HL-60 (cell line): ENCODE results near the gene USP11.

Source experiments
- DNase-seq, 2 experiments: peaks; one replicate each; pipeline ENCODE4 v3.0.0-alpha.2; 2010 to 2020; ENCODE audit warnings: low read depth in 1 of 2, low spot score in 1 of 2
- H3K27ac ChIP-seq: fragments of 250-450 bp; sonication (Bioruptor Pico); replicated peaks from 2 replicates; pipeline ENCODE4 v1.5.1; 2020; ENCODE audit warnings: mild to moderate bottlenecking, moderate library complexity
- H3K27me3 ChIP-seq: fragments of 250-450 bp; sonication (Bioruptor Pico); 2 replicates; pipeline ENCODE4 v1.5.1; 2021; ENCODE audit warnings: mild to moderate bottlenecking, moderate library complexity; ENCODE audit not compliant: insufficient read depth, poor library complexity, severe bottlenecking
- H3K4me3 ChIP-seq: replicated peaks from 2 replicates; pipeline ENCODE4 v1.5.1; 2011; ENCODE audit warnings: mild to moderate bottlenecking, control low read depth, low read length; ENCODE audit not compliant: insufficient read depth
- GABPA ChIP-seq: IDR thresholded peaks from 2 replicates; pipeline ENCODE4 v1.6.1; 2012; ENCODE audit warnings: low read depth
- POLR2AphosphoS5 ChIP-seq: IDR thresholded peaks from 2 replicates; pipeline ENCODE4 v1.6.1; 2012; ENCODE audit warnings: low read depth
- SPI1 ChIP-seq: IDR thresholded peaks from 2 replicates; pipeline ENCODE4 v1.6.1; 2012; ENCODE audit warnings: low read depth, mild to moderate bottlenecking, borderline replicate concordance
- TF ChIP-seq, protein P1 (sequence below): IDR thresholded peaks from one replicate; pipeline ENCODE4 v1.5.1; 2011; ENCODE audit warnings: low read length, control low read depth, inconsistent platforms; ENCODE audit not compliant: insufficient read depth
- TF ChIP-seq, protein P2 (sequence below): IDR thresholded peaks from 2 replicates; pipeline ENCODE4 v1.6.1; 2012; ENCODE audit warnings: low read depth; ENCODE audit not compliant: insufficient replicate concordance

Gene USP11

DNA sequence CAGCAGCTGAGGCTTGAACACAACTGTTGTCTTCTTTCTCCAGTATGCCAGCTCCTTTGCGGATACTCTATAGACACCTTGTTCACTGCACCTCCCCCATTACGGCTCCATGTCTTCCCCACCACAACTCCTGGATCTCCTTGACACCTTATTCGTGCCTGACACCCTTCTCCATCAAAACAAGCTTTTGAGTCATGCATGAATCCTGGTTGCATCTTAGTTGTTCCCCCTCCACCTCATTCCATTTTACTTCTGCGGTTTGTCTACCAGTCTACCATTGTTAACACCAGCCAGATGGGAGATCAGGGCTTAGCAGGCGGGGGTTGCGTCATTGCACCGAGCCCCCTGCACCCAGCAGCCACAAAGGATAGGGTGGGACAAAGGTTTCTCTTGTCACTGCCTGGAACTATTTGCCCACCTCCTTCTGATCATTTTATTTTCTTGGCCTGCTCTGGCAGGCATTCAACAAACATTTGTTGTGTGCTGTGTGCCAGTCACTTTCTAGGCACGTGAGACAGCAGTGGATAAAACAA, 16.4 kb upstream of the USP11 start:
- Histone ChIP-seq H3K27me3 (no peaks in the 10 kb centered on the region), H3K4me3 (no peak overlapping the region), H3K27ac (no peak overlapping the region)
- no peak for DNase-seq
- TF ChIP-seq, protein P1, sequence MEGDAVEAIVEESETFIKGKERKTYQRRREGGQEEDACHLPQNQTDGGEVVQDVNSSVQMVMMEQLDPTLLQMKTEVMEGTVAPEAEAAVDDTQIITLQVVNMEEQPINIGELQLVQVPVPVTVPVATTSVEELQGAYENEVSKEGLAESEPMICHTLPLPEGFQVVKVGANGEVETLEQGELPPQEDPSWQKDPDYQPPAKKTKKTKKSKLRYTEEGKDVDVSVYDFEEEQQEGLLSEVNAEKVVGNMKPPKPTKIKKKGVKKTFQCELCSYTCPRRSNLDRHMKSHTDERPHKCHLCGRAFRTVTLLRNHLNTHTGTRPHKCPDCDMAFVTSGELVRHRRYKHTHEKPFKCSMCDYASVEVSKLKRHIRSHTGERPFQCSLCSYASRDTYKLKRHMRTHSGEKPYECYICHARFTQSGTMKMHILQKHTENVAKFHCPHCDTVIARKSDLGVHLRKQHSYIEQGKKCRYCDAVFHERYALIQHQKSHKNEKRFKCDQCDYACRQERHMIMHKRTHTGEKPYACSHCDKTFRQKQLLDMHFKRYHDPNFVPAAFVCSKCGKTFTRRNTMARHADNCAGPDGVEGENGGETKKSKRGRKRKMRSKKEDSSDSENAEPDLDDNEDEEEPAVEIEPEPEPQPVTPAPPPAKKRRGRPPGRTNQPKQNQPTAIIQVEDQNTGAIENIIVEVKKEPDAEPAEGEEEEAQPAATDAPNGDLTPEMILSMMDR = no peak
- TF ChIP-seq POLR2AphosphoS5 (no peak; the same call in 1 of the 2 replicates), SPI1 (no peak), GABPA (no peak)
- TF ChIP-seq, protein P2, sequence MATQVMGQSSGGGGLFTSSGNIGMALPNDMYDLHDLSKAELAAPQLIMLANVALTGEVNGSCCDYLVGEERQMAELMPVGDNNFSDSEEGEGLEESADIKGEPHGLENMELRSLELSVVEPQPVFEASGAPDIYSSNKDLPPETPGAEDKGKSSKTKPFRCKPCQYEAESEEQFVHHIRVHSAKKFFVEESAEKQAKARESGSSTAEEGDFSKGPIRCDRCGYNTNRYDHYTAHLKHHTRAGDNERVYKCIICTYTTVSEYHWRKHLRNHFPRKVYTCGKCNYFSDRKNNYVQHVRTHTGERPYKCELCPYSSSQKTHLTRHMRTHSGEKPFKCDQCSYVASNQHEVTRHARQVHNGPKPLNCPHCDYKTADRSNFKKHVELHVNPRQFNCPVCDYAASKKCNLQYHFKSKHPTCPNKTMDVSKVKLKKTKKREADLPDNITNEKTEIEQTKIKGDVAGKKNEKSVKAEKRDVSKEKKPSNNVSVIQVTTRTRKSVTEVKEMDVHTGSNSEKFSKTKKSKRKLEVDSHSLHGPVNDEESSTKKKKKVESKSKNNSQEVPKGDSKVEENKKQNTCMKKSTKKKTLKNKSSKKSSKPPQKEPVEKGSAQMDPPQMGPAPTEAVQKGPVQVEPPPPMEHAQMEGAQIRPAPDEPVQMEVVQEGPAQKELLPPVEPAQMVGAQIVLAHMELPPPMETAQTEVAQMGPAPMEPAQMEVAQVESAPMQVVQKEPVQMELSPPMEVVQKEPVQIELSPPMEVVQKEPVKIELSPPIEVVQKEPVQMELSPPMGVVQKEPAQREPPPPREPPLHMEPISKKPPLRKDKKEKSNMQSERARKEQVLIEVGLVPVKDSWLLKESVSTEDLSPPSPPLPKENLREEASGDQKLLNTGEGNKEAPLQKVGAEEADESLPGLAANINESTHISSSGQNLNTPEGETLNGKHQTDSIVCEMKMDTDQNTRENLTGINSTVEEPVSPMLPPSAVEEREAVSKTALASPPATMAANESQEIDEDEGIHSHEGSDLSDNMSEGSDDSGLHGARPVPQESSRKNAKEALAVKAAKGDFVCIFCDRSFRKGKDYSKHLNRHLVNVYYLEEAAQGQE = no peak

DNA sequence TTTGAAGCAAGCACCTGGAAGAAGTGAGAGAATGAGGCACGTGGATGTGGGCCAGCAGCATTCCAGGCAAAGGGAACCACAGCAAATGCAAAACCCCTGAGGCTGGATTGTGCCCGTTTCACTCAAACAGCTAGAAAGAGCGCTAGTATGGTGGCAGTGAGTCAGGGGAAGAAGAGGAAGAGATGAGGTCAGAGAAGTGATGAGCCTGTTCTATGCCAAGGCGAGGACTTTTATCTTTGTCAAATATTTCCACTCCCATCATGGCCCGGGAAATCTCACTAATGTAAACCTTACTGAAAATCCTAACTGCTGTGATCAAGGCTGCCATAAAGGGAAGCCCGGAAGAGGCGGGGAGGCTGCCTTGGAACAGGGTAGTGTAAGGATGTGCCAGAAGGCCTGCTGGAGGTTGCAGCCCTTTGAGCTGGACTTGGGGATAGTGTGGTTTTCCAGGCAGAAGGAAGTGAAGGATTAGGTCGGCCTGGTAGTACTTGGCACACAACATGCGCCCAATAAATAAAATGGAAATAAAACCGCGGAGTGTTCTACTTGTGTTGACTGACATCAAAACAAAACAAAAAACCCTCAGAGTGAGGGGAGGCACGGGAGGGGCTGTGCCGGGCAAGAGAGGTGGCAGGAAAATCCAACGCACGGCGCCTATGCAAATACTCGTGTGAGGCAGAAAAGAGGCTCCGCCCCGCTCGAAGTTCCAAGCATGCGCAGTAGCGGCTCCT, 15.5 kb upstream of the USP11 start:
- H3K4me3 ChIP-seq = peak overlapping the region; percentile 5; the same call in 1 of the 2 replicates
- no peak for TF ChIP-seq SPI1
- TF ChIP-seq, protein P1 = no peak
- TF ChIP-seq GABPA = no peak
- TF ChIP-seq, protein P2 = no peak
- TF ChIP-seq POLR2AphosphoS5 = no peak
- H3K27ac ChIP-seq = peak overlapping the region; percentile 62
- DNase-seq = no peak
- no peaks in the 10 kb centered on the region for H3K27me3 ChIP-seq

DNA sequence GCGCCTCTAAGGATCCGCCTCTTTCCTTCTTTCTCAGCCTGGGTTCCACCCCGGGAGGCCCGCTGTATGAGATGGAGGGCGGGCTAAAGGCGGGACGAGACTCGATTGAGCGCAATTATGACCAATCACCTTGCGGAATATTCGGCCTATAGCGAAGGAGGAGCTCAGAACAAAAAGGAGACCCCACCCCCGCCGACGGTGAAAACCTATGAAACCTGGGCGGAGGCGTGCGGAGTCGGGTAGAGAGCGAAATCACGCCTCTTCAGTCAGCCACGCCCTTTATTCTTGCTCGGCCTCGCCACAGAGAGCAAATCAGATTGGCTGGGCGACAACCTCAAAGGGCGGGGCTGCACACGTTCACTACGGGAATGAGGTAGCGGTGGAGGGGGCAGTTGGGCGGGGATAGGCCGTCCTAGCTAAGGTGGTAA, 14.9 kb upstream of the USP11 start:
- TF ChIP-seq, protein P1 = no peak
- no peaks in the 10 kb centered on the region for H3K27me3 ChIP-seq
- peak; percentile 92 to 99 for DNase-seq
- peak overlapping the region; percentile 71 for H3K4me3 ChIP-seq
- H3K27ac ChIP-seq = peak overlapping the region; percentile 99
